HepG2 (cell line): Measurements from ENCODE around the gene FOCAD. TPM values are rescaled to one million over a fixed set of nuclear protein-coding genes. Genes with fewer than 3 reads are reported as not detected.

Experiments
- ATAC-seq: fragments of 200-7000 bp; cut with Tn5 transposase; 3 replicates; pipeline ENCODE4 v1.9.1; 2020; ENCODE audit warnings: mild to moderate bottlenecking, moderate library complexity
- BruUV-seq: library from RNA; stranded (reverse); fragments of 400-500 nt; replicated peaks from 2 replicates; lab custom pipeline; 2021; lab: Mats Ljungman, UMichigan
- CTCF ChIA-PET: fragments of 300-600 bp; formaldehyde crosslinking; extraction: SDS; loops from one replicate; lab custom pipeline; 2021; ENCODE audit warnings: low total read pairs, inconsistent platforms, low intra/inter-chr PET ratio; lab: Yijun Ruan, JAX
- POLR2A ChIA-PET: fragments of 350-600 bp; sonication (Branson Sonifier 250); formaldehyde crosslinking; loops from one replicate; lab custom pipeline; 2020; ENCODE audit warnings: antibody characterized with exemption, inconsistent platforms; lab: Yijun Ruan, JAX
- DNase-seq: peaks from one replicate; pipeline ENCODE4 v3.0.0-alpha.2; 2015; ENCODE audit warnings: low spot score
- FAIRE-seq: peaks from 3 replicates; lab custom pipeline; 2011; peaks lifted over from hg19 to GRCh38; lab: Jason Lieb, UNC
- H2AFZ ChIP-seq: one replicate; pipeline ENCODE4 v1.6.1; 2011; ENCODE audit warnings: low read length, inconsistent platforms
- H3K27ac ChIP-seq: fragments of 300-600 bp; 3 replicates; pipeline ENCODE4 v1.8.0; 2011; ENCODE audit warnings: mixed run types, mild to moderate bottlenecking, mixed read lengths, low read length, inconsistent platforms; ENCODE audit not compliant: insufficient read depth; ENCODE audit errors: extremely low read length
- H3K27me3 ChIP-seq, 2 experiments: fragments of 200-600 bp in 1 of 2; 2 replicates in 1 of 2; 3 replicates in 1 of 2; pipeline versions ENCODE4 v1.6.0 to v1.8.0; 2011; ENCODE audit warnings: low read length in 2 of 2, mild to moderate bottlenecking in 2 of 2, moderate library complexity in 2 of 2, inconsistent platforms in 1 of 2; ENCODE audit not compliant: insufficient read depth in 2 of 2, control insufficient read depth in 1 of 2
- H3K36me3 ChIP-seq, 2 experiments: fragments of 200-600 bp in 1 of 2; replicated peaks in 1 of 2; 2 replicates in 1 of 2; 3 replicates in 1 of 2; pipeline versions ENCODE4 v1.5.1 to v1.8.0; 2011; ENCODE audit warnings: low read length in 2 of 2, inconsistent platforms in 1 of 2; ENCODE audit not compliant: insufficient read depth in 2 of 2, control insufficient read depth in 1 of 2
- H3K4me1 ChIP-seq: 2 replicates; pipeline ENCODE4 v1.5.1; 2012; ENCODE audit warnings: low read length, inconsistent platforms; ENCODE audit not compliant: insufficient read depth
- H3K4me2 ChIP-seq: 2 replicates; pipeline ENCODE4 v1.6.0; 2011; ENCODE audit warnings: low read depth, low read length, inconsistent platforms
- H3K4me3 ChIP-seq, 3 experiments: fragments of 200-600 bp in 1 of 3; sonication (generic), shearing (Covaris generic) in 1 of 3; replicated peaks in 1 of 3; 2 replicates each; pipeline ENCODE4 v1.5.1; 2011 to 2016; ENCODE audit warnings: low read length in 3 of 3, inconsistent platforms in 2 of 3, low read depth in 2 of 3, mild to moderate bottlenecking in 2 of 3, control low read depth in 1 of 3, mixed read lengths in 1 of 3; ENCODE audit not compliant: insufficient read depth in 1 of 3
- H3K79me2 ChIP-seq: one replicate; pipeline ENCODE4 v1.6.1; 2011; ENCODE audit warnings: low read length, inconsistent platforms; ENCODE audit not compliant: insufficient read depth
- H3K9ac ChIP-seq: 2 replicates; pipeline ENCODE4 v1.6.0; 2011; ENCODE audit warnings: mild to moderate bottlenecking, low read depth, low read length, inconsistent platforms; ENCODE audit not compliant: insufficient read depth
- H3K9me3 ChIP-seq: 2 replicates; pipeline ENCODE4 v1.5.1; 2012; ENCODE audit warnings: mild to moderate bottlenecking, low read length
- H4K20me1 ChIP-seq: 2 replicates; pipeline ENCODE4 v1.6.0; 2011; ENCODE audit warnings: inconsistent platforms, mild to moderate bottlenecking, low read length, moderate library complexity; ENCODE audit not compliant: insufficient read depth
- CEBPB ChIP-seq: IDR thresholded peaks from 2 replicates; pipeline ENCODE4 v1.6.1; 2011; ENCODE audit warnings: low read depth, low read length, improper control_type of control experiment, borderline replicate concordance
- TCF12 ChIP-seq, 2 experiments: fragments of 450-650 bp in 1 of 2; sonication (generic) in 1 of 2; formaldehyde crosslinking in 1 of 2; IDR thresholded peaks; 2 replicates each; pipeline versions ENCODE4 v1.6.1 to v1.8.0; 2017 to 2022; ENCODE audit warnings: antibody characterized with exemption in 1 of 2, mild to moderate bottlenecking in 1 of 2, missing genetic modification reagents in 1 of 2, moderate library complexity in 1 of 2
- WGBS: methylation state at CpG from one replicate; pipeline ENCODE4 v1.1.6; 2017; ENCODE audit warnings: low lambda C conversion rate; 5-methylcytosine and 5-hydroxymethylcytosine counted together
- in situ Hi-C: cut with HindIII; loops from 2 replicates; pipeline ENCODE4 v1.10.0; 2017; ENCODE audit warnings: low pct_unique_long_range_greater_than_20kb; ENCODE audit not compliant: extremely low pct_ligation_motif_present
- intact Hi-C: fragments of 100-400 bp; cut with micrococcal nuclease; formaldehyde crosslinking; loops from one replicate; pipeline ENCODE4 v1.10.0; 2022; ENCODE audit not compliant: unreplicated experiment
- polyA plus RNA-seq, 8 experiments: library from polyadenylated mRNA; depleted of rRNA in 3 of 8; stranded (reverse) in 7 of 8; unstranded in 1 of 8; fragments of >200 nt; fragmentation: Illumina TruSeq in 4 of 8; extraction: Trizol in 4 of 8; gene quantifications; 2 replicates each; pipeline versions ENCODE4 v1.2.1 to v1.2.3, GENCODE V29; 2011 to 2016; ENCODE audit warnings: low read depth in 4 of 8, missing spikeins in 1 of 8, mixed read lengths in 1 of 8; ENCODE audit not compliant: insufficient read depth in 1 of 8
- total RNA-seq, 5 experiments: library from RNA; depleted of rRNA; stranded (reverse); fragments of >200 nt; fragmentation: Illumina TruSeq; extraction: Trizol; gene quantifications; 2 replicates each; pipeline ENCODE4 v1.2.3, GENCODE V29; 2016; ENCODE audit warnings: low read depth in 1 of 5
- TF ChIP-seq, protein P1 (sequence below): sonication (generic); formaldehyde crosslinking; conservative IDR thresholded peaks from 2 replicates; pipeline ENCODE4 v1.4.0; 2020; ENCODE audit warnings: mild to moderate bottlenecking, missing genetic modification reagents, moderate library complexity

FOCAD gene
- total and polyA plus RNA-seq, 2 of the 13 experiments (the other 11 are each of a cell fraction or from before 2014, with no cell fraction given), result 18.0 to 31.1 TPM

DNA sequence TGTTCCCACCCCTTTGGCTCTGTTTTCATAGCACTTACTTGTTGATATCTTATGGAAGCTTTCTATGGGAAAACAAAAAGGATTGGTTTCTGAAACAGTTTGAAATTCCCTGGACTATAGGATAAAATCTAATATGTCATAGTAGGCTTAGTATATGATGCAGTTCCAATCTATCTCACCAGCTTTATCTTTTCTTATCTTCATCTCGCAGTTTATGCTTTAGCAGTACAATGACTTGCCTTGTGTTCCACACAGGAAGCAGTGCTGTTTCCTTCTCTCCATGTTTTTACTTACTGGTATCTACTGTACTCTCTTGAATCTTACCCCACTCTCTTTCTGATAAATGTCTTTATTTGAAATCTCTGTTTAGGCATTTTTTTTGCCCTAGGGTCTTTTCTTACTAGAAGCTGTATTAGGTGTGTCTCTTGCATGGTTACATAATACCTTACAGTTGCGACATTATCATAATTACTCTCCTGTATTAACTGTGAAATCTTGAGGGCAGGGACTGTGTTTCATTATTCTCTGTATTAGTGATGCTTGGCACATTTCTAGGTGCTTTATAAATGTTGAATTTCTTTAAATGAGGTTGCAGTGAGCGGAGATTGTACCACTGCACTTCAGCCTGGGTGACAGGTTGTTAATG is 76.3 kb downstream of the FOCAD start:
- Histone ChIP-seq H3K4me2 (no peak overlapping the region), H3K27ac (no peak overlapping the region), H3K4me3 (no peak overlapping the region), H3K9me3 (no peaks in the 10 kb centered on the region), H3K36me3 (no peaks in the 10 kb centered on the region), H3K27me3 (no peaks in the 10 kb centered on the region), H3K4me1 (no peaks in the 10 kb centered on the region), H3K79me2 (no peaks in the 10 kb centered on the region), H2AFZ (no peak overlapping the region), H4K20me1 (no peaks in the 10 kb centered on the region), H3K9ac (no peak overlapping the region)
- TF ChIP-seq CEBPB, result peak; percentile 49; the same call in 1 of the 2 replicates
- TF ChIP-seq, protein P1, sequence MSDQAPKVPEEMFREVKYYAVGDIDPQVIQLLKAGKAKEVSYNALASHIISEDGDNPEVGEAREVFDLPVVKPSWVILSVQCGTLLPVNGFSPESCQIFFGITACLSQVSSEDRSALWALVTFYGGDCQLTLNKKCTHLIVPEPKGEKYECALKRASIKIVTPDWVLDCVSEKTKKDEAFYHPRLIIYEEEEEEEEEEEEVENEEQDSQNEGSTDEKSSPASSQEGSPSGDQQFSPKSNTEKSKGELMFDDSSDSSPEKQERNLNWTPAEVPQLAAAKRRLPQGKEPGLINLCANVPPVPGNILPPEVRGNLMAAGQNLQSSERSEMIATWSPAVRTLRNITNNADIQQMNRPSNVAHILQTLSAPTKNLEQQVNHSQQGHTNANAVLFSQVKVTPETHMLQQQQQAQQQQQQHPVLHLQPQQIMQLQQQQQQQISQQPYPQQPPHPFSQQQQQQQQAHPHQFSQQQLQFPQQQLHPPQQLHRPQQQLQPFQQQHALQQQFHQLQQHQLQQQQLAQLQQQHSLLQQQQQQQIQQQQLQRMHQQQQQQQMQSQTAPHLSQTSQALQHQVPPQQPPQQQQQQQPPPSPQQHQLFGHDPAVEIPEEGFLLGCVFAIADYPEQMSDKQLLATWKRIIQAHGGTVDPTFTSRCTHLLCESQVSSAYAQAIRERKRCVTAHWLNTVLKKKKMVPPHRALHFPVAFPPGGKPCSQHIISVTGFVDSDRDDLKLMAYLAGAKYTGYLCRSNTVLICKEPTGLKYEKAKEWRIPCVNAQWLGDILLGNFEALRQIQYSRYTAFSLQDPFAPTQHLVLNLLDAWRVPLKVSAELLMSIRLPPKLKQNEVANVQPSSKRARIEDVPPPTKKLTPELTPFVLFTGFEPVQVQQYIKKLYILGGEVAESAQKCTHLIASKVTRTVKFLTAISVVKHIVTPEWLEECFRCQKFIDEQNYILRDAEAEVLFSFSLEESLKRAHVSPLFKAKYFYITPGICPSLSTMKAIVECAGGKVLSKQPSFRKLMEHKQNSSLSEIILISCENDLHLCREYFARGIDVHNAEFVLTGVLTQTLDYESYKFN (CRISPR knock-in tag), result no peak
- TF ChIP-seq TCF12 (IDR thresholded peaks at IDR 0.05), result no peak
- TF ChIP-seq TCF12 (CRISPR knock-in tag; IDR thresholded peaks at IDR 0.05), result no peak
- CTCF ChIA-PET, result no interaction called here
- POLR2A ChIA-PET, result no interaction called here
- intact Hi-C loops (no loop called here), in situ Hi-C loops (no loop called here)
- WGBS, result 98% methylated on average over 3 of the region's 3 CpGs
- FAIRE-seq, result no peak
- ATAC-seq, result no peak
- BruUV-seq, result no TSS peak
- no peak for DNase-seq
